ENCODE measurements around the gene MAST4.

- no peak for TF ChIP-seq CTCF (IDR thresholded peaks at IDR 0.05; ENCODE audit: low read depth, low read length, missing input control)
- no peak for TF ChIP-seq HNF4A (conservative IDR thresholded peaks at IDR 0.05)
- TF ChIP-seq REST (IDR thresholded peaks at IDR 0.05), result no peak
- no peak for TF ChIP-seq TAF1 (conservative IDR thresholded peaks at IDR 0.05)
- no peak for TF ChIP-seq SP1 (IDR thresholded peaks at IDR 0.05)
- TF ChIP-seq, protein P1, sequence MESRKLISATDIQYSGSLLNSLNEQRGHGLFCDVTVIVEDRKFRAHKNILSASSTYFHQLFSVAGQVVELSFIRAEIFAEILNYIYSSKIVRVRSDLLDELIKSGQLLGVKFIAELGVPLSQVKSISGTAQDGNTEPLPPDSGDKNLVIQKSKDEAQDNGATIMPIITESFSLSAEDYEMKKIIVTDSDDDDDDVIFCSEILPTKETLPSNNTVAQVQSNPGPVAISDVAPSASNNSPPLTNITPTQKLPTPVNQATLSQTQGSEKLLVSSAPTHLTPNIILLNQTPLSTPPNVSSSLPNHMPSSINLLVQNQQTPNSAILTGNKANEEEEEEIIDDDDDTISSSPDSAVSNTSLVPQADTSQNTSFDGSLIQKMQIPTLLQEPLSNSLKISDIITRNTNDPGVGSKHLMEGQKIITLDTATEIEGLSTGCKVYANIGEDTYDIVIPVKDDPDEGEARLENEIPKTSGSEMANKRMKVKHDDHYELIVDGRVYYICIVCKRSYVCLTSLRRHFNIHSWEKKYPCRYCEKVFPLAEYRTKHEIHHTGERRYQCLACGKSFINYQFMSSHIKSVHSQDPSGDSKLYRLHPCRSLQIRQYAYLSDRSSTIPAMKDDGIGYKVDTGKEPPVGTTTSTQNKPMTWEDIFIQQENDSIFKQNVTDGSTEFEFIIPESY (IDR thresholded peaks at IDR 0.05), result no peak
- TF ChIP-seq YY1 (IDR thresholded peaks at IDR 0.05), result no peak
- TF ChIP-seq EGR1 (IDR thresholded peaks at IDR 0.05; ENCODE audit: low read depth in 2 of 2), result no peak
- TF ChIP-seq RAD21 (IDR thresholded peaks at IDR 0.05), result no peak
- TF ChIP-seq RXRA (IDR thresholded peaks at IDR 0.05), result no peak
- TF ChIP-seq, protein P2, sequence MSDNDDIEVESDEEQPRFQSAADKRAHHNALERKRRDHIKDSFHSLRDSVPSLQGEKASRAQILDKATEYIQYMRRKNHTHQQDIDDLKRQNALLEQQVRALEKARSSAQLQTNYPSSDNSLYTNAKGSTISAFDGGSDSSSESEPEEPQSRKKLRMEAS (IDR thresholded peaks at IDR 0.05), result no peak
Observed at GRCh38 chr5:66818935-66819328, 222.7 kb downstream of the MAST4 start.

Data from liver (tissue), 3 donors.